Calu3 (cell line): ENCODE results near the gene SLC7A6. TPM values are rescaled to one million over a fixed set of nuclear protein-coding genes. Genes with fewer than 3 reads are reported as not detected.

Experiments
- BruUV-seq: library from RNA; stranded (reverse); fragments of 400-500 nt; replicated peaks from 2 replicates; lab custom pipeline; 2021; lab: Mats Ljungman, UMichigan
- CTCF ChIA-PET: fragments of 300-600 bp; sonication (Branson Sonifier 250); formaldehyde crosslinking; loops from one replicate; lab custom pipeline; 2022; ENCODE audit warnings: antibody characterized with exemption; lab: Charles Lee
- DNase-seq: peaks from one replicate; pipeline ENCODE4 v3.0.0; 2022
- H3K27ac Mint-ChIP-seq: one replicate; pipeline ENCODE4 v1.8.0; 2022; ENCODE audit warnings: mixed read lengths; ENCODE audit not compliant: unreplicated experiment
- H3K27me3 Mint-ChIP-seq: one replicate; pipeline ENCODE4 v1.8.0; 2022; ENCODE audit warnings: mixed read lengths; ENCODE audit not compliant: unreplicated experiment
- H3K36me3 Mint-ChIP-seq: one replicate; pipeline ENCODE4 v1.8.0; 2022; ENCODE audit warnings: mild to moderate bottlenecking, moderate library complexity, mixed read lengths; ENCODE audit not compliant: insufficient read depth, unreplicated experiment
- H3K4me1 Mint-ChIP-seq: one replicate; pipeline ENCODE4 v1.8.0; 2022; ENCODE audit warnings: mild to moderate bottlenecking, low read depth, mixed read lengths; ENCODE audit not compliant: unreplicated experiment
- H3K4me3 Mint-ChIP-seq: one replicate; pipeline ENCODE4 v1.8.0; 2022; ENCODE audit warnings: mild to moderate bottlenecking, low read depth, moderate library complexity, mixed read lengths; ENCODE audit not compliant: unreplicated experiment
- H3K9me3 Mint-ChIP-seq: one replicate; pipeline ENCODE4 v1.8.0; 2022; ENCODE audit warnings: low read depth, mixed read lengths; ENCODE audit not compliant: unreplicated experiment
- CTCF ChIP-seq: fragments of 200-600 bp; IDR thresholded peaks from one replicate; pipeline ENCODE4 v1.8.0; 2022; ENCODE audit warnings: antibody characterized with exemption; ENCODE audit not compliant: unreplicated experiment
- intact Hi-C: fragments of 100-400 bp; cut with micrococcal nuclease; formaldehyde crosslinking; loops from one replicate; pipeline ENCODE4 v1.10.0; 2022; ENCODE audit not compliant: unreplicated experiment
- microRNA-seq: library from miRNA; unstranded; fragments of <30 nt; microRNA quantifications from one replicate; pipeline ENCODE4 v1.2.0, GENCODE V29; 2022
- total RNA-seq: library from RNA; stranded (reverse); gene quantifications from 2 replicates; pipeline ENCODE4 v1.2.3, GENCODE V29; 2022

The SLC7A6 gene
- total RNA-seq, 1 experiment from 2014 or later = 45.4 TPM

GRCh38 chr16:68349838-68350410 is 85.6 kb downstream of the SLC7A6 start:
- TF ChIP-seq CTCF = no peak
- no peak overlapping the region for H3K4me3 Mint-ChIP-seq
- H3K36me3 Mint-ChIP-seq = peaks cover 32% of the 10 kb centered on the region
- no peak overlapping the region for H3K27ac Mint-ChIP-seq
- no peaks in the 10 kb centered on the region for H3K9me3 Mint-ChIP-seq
- no peak for DNase-seq
- CTCF ChIA-PET = interaction anchor here (0.5 kb wide), 1 partner anchor 281 kb away, joined by 4 read pairs; no protein-coding TSS in a partner anchor
- no peaks in the 10 kb centered on the region for H3K27me3 Mint-ChIP-seq
- no TSS peak for BruUV-seq
- no peaks in the 10 kb centered on the region for H3K4me1 Mint-ChIP-seq
- intact Hi-C loops = no loop called here

GRCh38 chr16:68350813-68351350 is 86.6 kb downstream of the SLC7A6 start:
- intact Hi-C loops = no loop called here
- no peak overlapping the region for H3K27ac Mint-ChIP-seq
- no peaks in the 10 kb centered on the region for H3K4me1 Mint-ChIP-seq
- no TSS peak for BruUV-seq
- no peaks in the 10 kb centered on the region for H3K9me3 Mint-ChIP-seq
- H3K36me3 Mint-ChIP-seq = peaks cover 38% of the 10 kb centered on the region
- no peak for TF ChIP-seq CTCF
- CTCF ChIA-PET = interaction anchor here (0.5 kb wide), 1 partner anchor 282 kb away, joined by 4 read pairs; no protein-coding TSS in a partner anchor
- DNase-seq = no peak
- no peaks in the 10 kb centered on the region for H3K27me3 Mint-ChIP-seq
- H3K4me3 Mint-ChIP-seq = no peak overlapping the region

Small RNA genes lying within 50 kb of the gene (microRNA-seq; reads per million reads assigned to microRNA genes)
- 5.6 reads per million, percentile 18 among the genes with 10 or more reads in this experiment for gene MIR6773

Other genes starting within 250 kb of the SLC7A6 start
- not detected in 2 replicates for gene DPEP2NB, start 248.6 kb upstream of the SLC7A6 start, total RNA-seq
- 16.8 and 21.5 TPM in 2 replicates for gene DDX28, start 241.3 kb upstream of the SLC7A6 start, total RNA-seq
- 31.7 and 33.5 TPM in 2 replicates for gene DUS2, start 241.2 kb upstream of the SLC7A6 start, total RNA-seq
- gene NFATC3, start 179.2 kb upstream of the SLC7A6 start, total RNA-seq = 39.3 and 39.9 TPM in 2 replicates
- 100 and 103 TPM in 2 replicates for gene ESRP2, start 28.4 kb upstream of the SLC7A6 start, total RNA-seq
- 16.9 and 22.5 TPM in 2 replicates for gene PLA2G15, start 19.2 kb upstream of the SLC7A6 start, total RNA-seq
- gene SLC7A6OS, start 46.4 kb downstream of the SLC7A6 start, total RNA-seq = 28.4 and 34.9 TPM in 2 replicates
- 49.4 and 57.8 TPM in 2 replicates for gene PRMT7, start 46.5 kb downstream of the SLC7A6 start, total RNA-seq
- 0.42 and 1.2 TPM in 2 replicates for gene SMPD3, start 184.0 kb downstream of the SLC7A6 start, total RNA-seq